IMR-90 (cell line): ENCODE measurements around the gene CNTN5. TPM values are rescaled to one million over a fixed set of nuclear protein-coding genes. Genes with fewer than 3 reads are reported as not detected.
A peak's percentile ranks its signal among the peaks of the same experiment; 100 is the strongest.

Experiments
- ATAC-seq: fragments of 200-7000 bp; cut with Tn5 transposase; 2 replicates; pipeline ENCODE4 v1.9.1; 2020; ENCODE audit warnings: low read depth, mild to moderate bottlenecking, moderate library complexity
- BruUV-seq: library from RNA; stranded (reverse); fragments of 400-500 nt; replicated peaks from 2 replicates; lab custom pipeline; 2021; lab: Mats Ljungman, UMichigan
- CTCF ChIA-PET: fragments of 300-600 bp; formaldehyde crosslinking; extraction: SDS; loops from one replicate; lab custom pipeline; 2021; ENCODE audit warnings: antibody characterized with exemption; lab: Yijun Ruan, JAX
- POLR2A ChIA-PET: fragments of 300-600 bp; sonication (Branson Sonifier 250); formaldehyde crosslinking; loops from one replicate; lab custom pipeline; 2022; ENCODE audit warnings: antibody characterized with exemption; ENCODE audit not compliant: unreplicated experiment; lab: Charles Lee
- DNase-seq: peaks from one replicate; pipeline ENCODE4 v3.0.0; 2013
- H2AFZ ChIP-seq: replicated peaks from 2 replicates; pipeline ENCODE3; 2013; ENCODE audit warnings: low read length, mild to moderate bottlenecking; ENCODE audit not compliant: poor library complexity
- H2AK5ac ChIP-seq: 2 replicates; pipeline ENCODE4 v1.6.1; 2013; ENCODE audit warnings: low read depth, low read length, inconsistent platforms
- H2AK9ac ChIP-seq: replicated peaks from 2 replicates; pipeline ENCODE3; 2013; ENCODE audit warnings: mild to moderate bottlenecking, low read depth, low read length, moderate library complexity; ENCODE audit not compliant: poor library complexity
- H2BK120ac ChIP-seq: 2 replicates; pipeline ENCODE4 v1.6.1; 2013; ENCODE audit warnings: low read depth, low read length, inconsistent platforms
- H2BK15ac ChIP-seq: 3 replicates; pipeline ENCODE4 v1.6.1; 2013; ENCODE audit warnings: low read depth, low read length, inconsistent platforms
- H2BK20ac ChIP-seq: 2 replicates; pipeline ENCODE4 v1.6.1; 2013; ENCODE audit warnings: low read depth, mild to moderate bottlenecking, inconsistent platforms, low read length, moderate library complexity
- H2BK5ac ChIP-seq: 2 replicates; pipeline ENCODE4 v1.6.1; 2013; ENCODE audit warnings: mild to moderate bottlenecking, low read depth, low read length, inconsistent platforms; ENCODE audit not compliant: poor library complexity, severe bottlenecking
- H3K14ac ChIP-seq: replicated peaks from 2 replicates; pipeline ENCODE4 v1.6.1; 2013; ENCODE audit warnings: low read depth, low read length, inconsistent platforms
- H3K18ac ChIP-seq: 2 replicates; pipeline ENCODE4 v1.6.1; 2013; ENCODE audit warnings: low read depth, low read length, control low read depth
- H3K23ac ChIP-seq: 2 replicates; pipeline ENCODE4 v1.6.1; 2013; ENCODE audit warnings: low read depth, low read length, inconsistent platforms
- H3K27ac ChIP-seq: 2 replicates; pipeline ENCODE4 v1.5.1; 2013; ENCODE audit warnings: mild to moderate bottlenecking, control low read depth, low read length; ENCODE audit not compliant: insufficient read depth
- H3K27me3 ChIP-seq: 2 replicates; pipeline ENCODE4 v1.6.1; 2013; ENCODE audit warnings: low read length; ENCODE audit not compliant: control insufficient read depth, insufficient read depth
- H3K36me3 ChIP-seq: 2 replicates; pipeline ENCODE4 v1.6.1; 2013; ENCODE audit warnings: low read length, mixed read lengths; ENCODE audit not compliant: control insufficient read depth, insufficient read depth
- H3K4ac ChIP-seq: 2 replicates; pipeline ENCODE4 v1.6.1; 2013; ENCODE audit warnings: low read depth, low read length, inconsistent platforms
- H3K4me1 ChIP-seq: 2 replicates; pipeline ENCODE4 v1.6.1; 2013; ENCODE audit warnings: low read length, mixed read lengths; ENCODE audit not compliant: control insufficient read depth, insufficient read depth
- H3K4me2 ChIP-seq: 2 replicates; pipeline ENCODE4 v1.6.1; 2013; ENCODE audit warnings: low read depth, mild to moderate bottlenecking, control low read depth, low read length, moderate library complexity
- H3K4me3 ChIP-seq: 2 replicates; pipeline ENCODE4 v1.5.1; 2013; ENCODE audit warnings: low read depth, mild to moderate bottlenecking, control low read depth, low read length, moderate library complexity; ENCODE audit not compliant: insufficient read depth
- H3K56ac ChIP-seq: 2 replicates; pipeline ENCODE4 v1.6.1; 2013; ENCODE audit warnings: low read length, inconsistent platforms; ENCODE audit not compliant: insufficient read depth; ENCODE audit errors: extremely low read depth
- H3K79me1 ChIP-seq, 2 experiments: 2 replicates each; pipeline ENCODE4 v1.6.1; 2013; ENCODE audit warnings: low read length in 2 of 2, inconsistent platforms in 1 of 2, low read depth in 1 of 2
- H3K9ac ChIP-seq: 2 replicates; pipeline ENCODE4 v1.6.1; 2013; ENCODE audit warnings: low read depth, low read length, control low read depth
- H3K9me1 ChIP-seq: 2 replicates; pipeline ENCODE4 v1.6.1; 2013; ENCODE audit warnings: low read length, inconsistent platforms; ENCODE audit not compliant: insufficient read depth
- H3K9me3 ChIP-seq: 2 replicates; pipeline ENCODE4 v1.6.1; 2013; ENCODE audit warnings: low read length; ENCODE audit not compliant: control insufficient read depth, insufficient read depth
- H4K20me1 ChIP-seq: 2 replicates; pipeline ENCODE4 v1.6.1; 2013; ENCODE audit warnings: low read length, inconsistent platforms; ENCODE audit not compliant: insufficient read depth
- H4K5ac ChIP-seq: 2 replicates; pipeline ENCODE4 v1.6.1; 2013; ENCODE audit warnings: mild to moderate bottlenecking, low read depth, low read length, control low read depth
- H4K8ac ChIP-seq, 2 experiments: 2 replicates each; pipeline ENCODE4 v1.6.1; 2013; ENCODE audit warnings: low read depth in 2 of 2, low read length in 2 of 2, control low read depth in 1 of 2, inconsistent platforms in 1 of 2
- H4K91ac ChIP-seq: 2 replicates; pipeline ENCODE4 v1.6.1; 2013; ENCODE audit warnings: low read depth, low read length, inconsistent platforms; ENCODE audit not compliant: insufficient read depth
- BHLHE40 ChIP-seq: fragments of 150-350 bp; IDR thresholded peaks from 2 replicates; pipeline ENCODE4 v1.6.1; 2016; ENCODE audit warnings: mild to moderate bottlenecking, low read depth, low read length
- CEBPB ChIP-seq: IDR thresholded peaks from 2 replicates; pipeline ENCODE4 v1.6.1; 2012; ENCODE audit warnings: low read depth, low read length, improper control_type of control experiment
- CHD1 ChIP-seq: IDR thresholded peaks from 2 replicates; pipeline ENCODE4 v1.6.1; 2012; ENCODE audit warnings: low read depth, low read length, improper control_type of control experiment
- CTCF ChIP-seq: conservative IDR thresholded peaks from 2 replicates; pipeline ENCODE4 v1.5.1; 2012; ENCODE audit warnings: mild to moderate bottlenecking, low read depth, low read length, improper control_type of control experiment
- FOS ChIP-seq: fragments of 150-350 bp; IDR thresholded peaks from 2 replicates; pipeline ENCODE4 v1.6.1; 2016; ENCODE audit warnings: low read depth, low read length
- MXI1 ChIP-seq: IDR thresholded peaks from 2 replicates; pipeline ENCODE4 v1.6.1; 2012; ENCODE audit warnings: low read depth, mild to moderate bottlenecking, low read length, moderate library complexity, borderline replicate concordance
- POLR2A ChIP-seq: IDR thresholded peaks from 2 replicates; pipeline ENCODE4 v1.6.1; 2012; ENCODE audit warnings: mild to moderate bottlenecking, low read depth, low read length
- RAD21 ChIP-seq: IDR thresholded peaks from 2 replicates; pipeline ENCODE4 v1.6.1; 2012; ENCODE audit warnings: low read length, improper control_type of control experiment
- RCOR1 ChIP-seq: IDR thresholded peaks from 2 replicates; pipeline ENCODE4 v1.6.1; 2012; ENCODE audit warnings: mild to moderate bottlenecking, low read length, improper control_type of control experiment; ENCODE audit not compliant: insufficient replicate concordance
- SMC3 ChIP-seq: fragments of 150-350 bp; IDR thresholded peaks from 2 replicates; pipeline ENCODE4 v1.6.1; 2016; ENCODE audit warnings: low read depth, mild to moderate bottlenecking, antibody characterized with exemption, low read length, moderate library complexity
- WGBS, 2 experiments: methylation state at CpG; one replicate each; pipeline versions ENCODE4 v1.1.5 to v1.1.7; 2013; ENCODE audit warnings: missing lambda C conversion rate in 2 of 2; ENCODE audit not compliant: insufficient read length in 1 of 2; ENCODE audit errors: extremely low coverage in 2 of 2; 5-methylcytosine and 5-hydroxymethylcytosine counted together
- dilution Hi-C: fragments of 300-500 bp; cut with HindIII; formaldehyde crosslinking; loops from one replicate; pipeline ENCODE4 v1.14.3; 2018; ENCODE audit warnings: low sequenced_read_pairs; ENCODE audit not compliant: unreplicated experiment
- in situ Hi-C: fragments of 300-500 bp; cut with MboI; formaldehyde crosslinking; loops from 3 replicates; pipeline ENCODE4 v1.14.3; 2019; ENCODE audit warnings: low sequenced_read_pairs, inconsistent platforms, mixed read lengths
- intact Hi-C: fragments of 100-400 bp; cut with micrococcal nuclease; formaldehyde crosslinking; loops from 2 replicates; pipeline ENCODE4 v1.10.0; 2022
- polyA plus RNA-seq, 3 experiments: library from polyadenylated mRNA; depleted of rRNA; stranded (reverse); fragments of >200 nt; gene quantifications; 2 replicates each; pipeline ENCODE4 v1.2.3, GENCODE V29; 2012; ENCODE audit warnings: low replicate concordance in 1 of 3
- total RNA-seq: library from RNA; depleted of rRNA; stranded (reverse); fragments of >200 nt; gene quantifications from 2 replicates; pipeline ENCODE4 v1.2.3, GENCODE V29; 2012
- TF ChIP-seq, protein P1 (sequence below): fragments of 150-350 bp; IDR thresholded peaks from 2 replicates; pipeline ENCODE4 v1.6.1; 2017; ENCODE audit warnings: mild to moderate bottlenecking, antibody characterized with exemption, low read length, low read depth

Gene CNTN5
- total and polyA plus RNA-seq, 2 of the 4 experiments (the other 2 are of a cell fraction) = not detected

DNA sequence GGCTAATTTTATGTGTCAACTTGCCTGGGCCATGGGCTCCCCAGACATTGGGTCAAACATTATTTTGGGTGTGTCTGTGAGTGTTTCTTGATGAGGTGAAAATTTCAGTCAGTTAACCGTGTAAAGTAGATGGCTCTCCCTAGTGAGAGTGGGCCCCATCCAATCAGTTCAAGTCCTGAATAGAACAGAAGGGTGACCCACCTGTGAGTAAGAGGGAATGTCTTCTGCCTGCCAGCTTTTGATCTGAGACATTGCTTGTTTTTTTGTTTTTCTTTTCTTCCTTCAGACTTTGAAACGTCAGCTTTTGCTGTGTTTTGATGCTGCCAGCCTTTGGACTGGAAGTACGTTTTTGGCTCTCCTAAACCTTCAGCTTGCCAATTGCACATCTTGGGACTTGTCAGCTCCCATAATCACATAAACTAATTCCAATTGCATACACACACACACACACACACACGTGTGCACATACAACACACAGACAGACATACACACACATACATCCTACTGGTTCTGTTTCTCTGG, 300.1 kb downstream of the CNTN5 start:
- Histone ChIP-seq H3K14ac (no peak overlapping the region), H4K91ac (no peak overlapping the region), H2AK5ac (0 out of 2 replicates have a peak overlapping the region, but pooled peaks have one; percentile 14), H2BK120ac (no peak overlapping the region), H3K23ac (no peak overlapping the region), H3K36me3 (no peaks in the 10 kb centered on the region), H3K27ac (no peak overlapping the region), H2BK15ac (no peak overlapping the region), H2AFZ (peak overlapping the region; percentile 41), H4K5ac (no peak overlapping the region), H3K9ac (no peak overlapping the region), H3K9me1 (no peaks in the 10 kb centered on the region), H2BK5ac (no peak overlapping the region), H4K20me1 (no peaks in the 10 kb centered on the region), H3K79me1 (no peaks in the 10 kb centered on the region), H3K9me3 (no peaks in the 10 kb centered on the region), H3K18ac (no peak overlapping the region), H2BK20ac (no peak overlapping the region), H3K4me3 (no peak overlapping the region), H3K56ac (no peak overlapping the region), H3K4me2 (no peak overlapping the region), H3K4ac (no peak overlapping the region), H2AK9ac (no peak overlapping the region), H3K27me3 (no peaks in the 10 kb centered on the region), H3K4me1 (no peaks in the 10 kb centered on the region; the same call in 1 of the 2 replicates), H4K8ac (no peak overlapping the region)
- ATAC-seq (no peak), DNase-seq (no peak)
- intact Hi-C loops (no loop called here), dilution Hi-C loops (no loop called here), in situ Hi-C loops (no loop called here)
- 40% methylated on average over 2 of the region's 4 CpGs; no CpG with 5 or more reads in 1 of the 2 experiments for WGBS, 2 experiments
- ChIA-PET POLR2A (no interaction called here), CTCF (interaction anchor here (0.6 kb wide), 1 partner anchor 395 kb away, joined by 3 read pairs; no protein-coding TSS in a partner anchor)
- no peak for TF ChIP-seq MXI1
- no peak for TF ChIP-seq BHLHE40
- TF ChIP-seq, protein P1, sequence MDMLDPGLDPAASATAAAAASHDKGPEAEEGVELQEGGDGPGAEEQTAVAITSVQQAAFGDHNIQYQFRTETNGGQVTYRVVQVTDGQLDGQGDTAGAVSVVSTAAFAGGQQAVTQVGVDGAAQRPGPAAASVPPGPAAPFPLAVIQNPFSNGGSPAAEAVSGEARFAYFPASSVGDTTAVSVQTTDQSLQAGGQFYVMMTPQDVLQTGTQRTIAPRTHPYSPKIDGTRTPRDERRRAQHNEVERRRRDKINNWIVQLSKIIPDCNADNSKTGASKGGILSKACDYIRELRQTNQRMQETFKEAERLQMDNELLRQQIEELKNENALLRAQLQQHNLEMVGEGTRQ = no peak
- TF ChIP-seq RCOR1 = no peak
- TF ChIP-seq CHD1 = no peak
- TF ChIP-seq CEBPB = no peak
- no peak for TF ChIP-seq FOS
- no peak for TF ChIP-seq POLR2A
- TF ChIP-seq SMC3 = no peak
- TF ChIP-seq CTCF = no peak
- TF ChIP-seq RAD21 = no peak
- BruUV-seq = no TSS peak
